ENCODE results near the gene FRAT2. TPM values are rescaled to one million over a fixed set of nuclear protein-coding genes. Genes with fewer than 3 reads are reported as not detected.

The FRAT2 gene
- total and polyA plus RNA-seq, 10 of the 15 experiments (the other 5 are each of a cell fraction or from before 2014, with no cell fraction given), result 0.69 to 5.9 (median 3.8) TPM

- TF ChIP-seq NBN (IDR thresholded peaks at IDR 0.05), result peak; percentile 98
- 0 out of 2 replicates have a peak, but pooled peaks have one; percentile 18 for TF ChIP-seq CHD2 (IDR thresholded peaks at IDR 0.05; ENCODE audit: borderline replicate concordance, low read depth, low read length)
- peak in 1 of 2 experiments; percentile 89; a peak in 2 of 3 replicates for TF ChIP-seq EGR1 (IDR thresholded peaks at IDR 0.05; ENCODE audit: borderline replicate concordance in 1 of 2, low read depth in 2 of 2, low read length in 2 of 2)
- peak; percentile 73 for TF ChIP-seq RELA (IDR thresholded peaks at IDR 0.05; ENCODE audit: borderline replicate concordance, partially characterized antibody)
- TF ChIP-seq BACH1 (IDR thresholded peaks at IDR 0.05; ENCODE audit: borderline replicate concordance), result peak; percentile 58; the same call in 1 of the 2 replicates
- TF ChIP-seq NFXL1 (IDR thresholded peaks at IDR 0.05; ENCODE audit: borderline replicate concordance), result peak; percentile 89
- no peak for TF ChIP-seq FOXM1 (IDR thresholded peaks at IDR 0.05; ENCODE audit: low read depth, low read length)
- TF ChIP-seq TCF7 (IDR thresholded peaks at IDR 0.05; ENCODE audit: borderline replicate concordance), result no peak
- peak; percentile 63 for TF ChIP-seq RELB (IDR thresholded peaks at IDR 0.05; ENCODE audit: low read depth)
- TF ChIP-seq MEF2A (IDR thresholded peaks at IDR 0.05; ENCODE audit: insufficient read depth, low read depth, low read length), result no peak
- TF ChIP-seq IRF4 (IDR thresholded peaks at IDR 0.05; ENCODE audit: low read depth, low read length), result no peak
- peak; percentile 90 for TF ChIP-seq LARP7 (IDR thresholded peaks at IDR 0.05)
- peak; percentile 98 for TF ChIP-seq FOXK2 (IDR thresholded peaks at IDR 0.05)
- peak; percentile 64; the same call in 1 of the 2 replicates for TF ChIP-seq DPF2 (IDR thresholded peaks at IDR 0.05)
- TF ChIP-seq CREB1 (IDR thresholded peaks at IDR 0.05; ENCODE audit: low read depth), result peak; percentile 90
- TF ChIP-seq HCFC1 (IDR thresholded peaks at IDR 0.05; ENCODE audit: low read length), result no peak
- no peak for TF ChIP-seq TARDBP (IDR thresholded peaks at IDR 0.05; ENCODE audit: borderline replicate concordance)
- peak; percentile 73 for TF ChIP-seq POLR2A (IDR thresholded peaks at IDR 0.05; ENCODE audit: low read depth, low read length)
- peak; percentile 92 to 98 for TF ChIP-seq BHLHE40 (IDR thresholded peaks at IDR 0.05; ENCODE audit: borderline replicate concordance in 1 of 2, low read depth in 2 of 2, low read length in 1 of 2)
- peak; percentile 94 for TF ChIP-seq CREM (IDR thresholded peaks at IDR 0.05; ENCODE audit: low read depth)
- peak; percentile 100 for TF ChIP-seq ATF7 (IDR thresholded peaks at IDR 0.05; ENCODE audit: low read depth)
- peak; percentile 83; the same call in 1 of the 2 replicates for TF ChIP-seq SIN3A (IDR thresholded peaks at IDR 0.05; ENCODE audit: low read depth, low read length)
- TF ChIP-seq MLLT1 (IDR thresholded peaks at IDR 0.05), result peak; percentile 64; the same call in 1 of the 2 replicates
- TF ChIP-seq IKZF1 (conservative IDR thresholded peaks at IDR 0.05), result peak; percentile 84
- peak; percentile 97 for TF ChIP-seq CHD1 (IDR thresholded peaks at IDR 0.05; ENCODE audit: low read depth, low read length)
- peak; percentile 53 for TF ChIP-seq E4F1 (IDR thresholded peaks at IDR 0.05; ENCODE audit: borderline replicate concordance, partially characterized antibody)
- TF ChIP-seq PAX8 (IDR thresholded peaks at IDR 0.05), result no peak
These were observed 15.5 kb downstream of the FRAT2 start, which contains the start of gene FRAT1 (continued) for GRCh38 chr10:97318772-97319651.
